NCI-H2107 treated with DMSO at 0.1 percent for 48 hours (cell line): ENCODE measurements around the gene TMEM45A.
"Not testable (repeated sequence)": the region's sequence is repeated elsewhere in the genome, so short reads cannot be mapped to it uniquely, and the experiment has no call there.

Experiments used
- DNase-seq: peaks from one replicate; lab custom pipeline; 2025; ENCODE audit not compliant: unreplicated experiment; lab: John Stamatoyannopoulos, UW

The TMEM45A gene

GRCh38 chr3:100531093-100531492 lies 38.7 kb downstream of the TMEM45A start:
- no peak for DNase-seq

- no peak for DNase-seq
These were observed 40.0 kb downstream of the TMEM45A start for GRCh38 chr3:100532411-100532810.

GRCh38 chr3:100533176-100533575 lies 40.8 kb downstream of the TMEM45A start:
- no peak for DNase-seq

GRCh38 chr3:100535610-100535943 lies 43.2 kb downstream of the TMEM45A start:
- no peak for DNase-seq

GRCh38 chr3:100536093-100536492 lies 43.7 kb downstream of the TMEM45A start:
- DNase-seq: no peak

GRCh38 chr3:100537646-100538338 lies 45.4 kb downstream of the TMEM45A start:
- DNase-seq: no peak

GRCh38 chr3:100538339-100538706 lies 45.9 kb downstream of the TMEM45A start:
- no peak for DNase-seq

- no peak for DNase-seq
These were observed 48.4 kb downstream of the TMEM45A start for GRCh38 chr3:100540791-100541334.

GRCh38 chr3:100541428-100541827 lies 49.0 kb downstream of the TMEM45A start:
- not testable (repeated sequence) for DNase-seq

GRCh38 chr3:100545371-100545770 lies 53.0 kb downstream of the TMEM45A start:
- no peak for DNase-seq

GRCh38 chr3:100546020-100546744 lies 53.8 kb downstream of the TMEM45A start:
- DNase-seq: no peak

- no peak for DNase-seq
These were observed 55.6 kb downstream of the TMEM45A start for GRCh38 chr3:100548053-100548452.

GRCh38 chr3:100553618-100554372 lies 61.4 kb downstream of the TMEM45A start:
- DNase-seq: no peak

- DNase-seq: no peak
These were observed 61.9 kb downstream of the TMEM45A start for GRCh38 chr3:100554373-100554676.

- no peak for DNase-seq
These were observed 64.4 kb downstream of the TMEM45A start for GRCh38 chr3:100556673-100557310.

- no peak for DNase-seq
These were observed 65.8 kb downstream of the TMEM45A start for GRCh38 chr3:100558233-100558632.

GRCh38 chr3:100560426-100560825 lies 68.0 kb downstream of the TMEM45A start:
- DNase-seq: no peak

GRCh38 chr3:100561459-100562158 lies 69.2 kb downstream of the TMEM45A start:
- DNase-seq: no peak

GRCh38 chr3:100562224-100562857 lies 69.9 kb downstream of the TMEM45A start:
- DNase-seq: no peak

GRCh38 chr3:100563228-100563627 lies 70.8 kb downstream of the TMEM45A start:
- DNase-seq: no peak
